ENCODE results near the gene KCNAB1. TPM values are rescaled to one million over a fixed set of nuclear protein-coding genes. Genes with fewer than 3 reads are reported as not detected.

Gene KCNAB1
- total and polyA plus RNA-seq, 2 of the 8 experiments (the other 6 are each of a cell fraction or from before 2014, with no cell fraction given): 0.51 to 2.3 TPM

GRCh38 chr3:156251424-156251823 is 131.0 kb downstream of the KCNAB1 start (continued):
- TF ChIP-seq ATF3 (IDR thresholded peaks at IDR 0.05; ENCODE audit: insufficient read depth, low read depth, low read length) (no peak), TAF1 (IDR thresholded peaks at IDR 0.05; ENCODE audit: low read depth, low read length) (no peak), CHD7 (IDR thresholded peaks at IDR 0.05; ENCODE audit: insufficient replicate concordance, low read length) (no peak), GTF2F1 (IDR thresholded peaks at IDR 0.05; ENCODE audit: borderline replicate concordance, low read depth, low read length) (no peak), EP300 (IDR thresholded peaks at IDR 0.05; ENCODE audit: borderline replicate concordance in 1 of 2, low read depth in 2 of 2, low read length in 2 of 2) (no peak), PHF8 (conservative IDR thresholded peaks at IDR 0.05; ENCODE audit: low read depth, low read length) (no peak), YY1 (IDR thresholded peaks at IDR 0.05; ENCODE audit: low read depth, low read length) (no peak), SAP30 (IDR thresholded peaks at IDR 0.05; ENCODE audit: insufficient read depth, insufficient replicate concordance, low read length) (no peak)

Measured in H1 (cell line).